Loucy (cell line): ENCODE measurements around the gene FMO1.

Source experiments
- CTCF ChIP-seq: fragments of 200-600 bp; sonication (generic); conservative IDR thresholded peaks from 2 replicates; pipeline ENCODE4 v1.5.1; 2014; ENCODE audit warnings: mild to moderate bottlenecking, antibody characterized with exemption, low read length
- EZH2phosphoT487 ChIP-seq: fragments of 200-600 bp; IDR thresholded peaks from 2 replicates; pipeline ENCODE4 v1.6.1; 2018; ENCODE audit warnings: antibody characterized with exemption, mild to moderate bottlenecking, moderate library complexity, borderline replicate concordance

GRCh38 chr1:171279678-171280077, 31.4 kb downstream of the FMO1 start:
- TF ChIP-seq CTCF (no peak), EZH2phosphoT487 (no peak)
